ENCODE data around the gene COLEC11. TPM values are rescaled to one million over a fixed set of nuclear protein-coding genes. Genes with fewer than 3 reads are reported as not detected.
"Not testable (repeated sequence)": the region's sequence is repeated elsewhere in the genome, so short reads cannot be mapped to it uniquely, and the experiment has no call there.

Gene COLEC11
- total RNA-seq, 2 experiments from 2014 or later, result 0.35 TPM; not detected in 1

DNA sequence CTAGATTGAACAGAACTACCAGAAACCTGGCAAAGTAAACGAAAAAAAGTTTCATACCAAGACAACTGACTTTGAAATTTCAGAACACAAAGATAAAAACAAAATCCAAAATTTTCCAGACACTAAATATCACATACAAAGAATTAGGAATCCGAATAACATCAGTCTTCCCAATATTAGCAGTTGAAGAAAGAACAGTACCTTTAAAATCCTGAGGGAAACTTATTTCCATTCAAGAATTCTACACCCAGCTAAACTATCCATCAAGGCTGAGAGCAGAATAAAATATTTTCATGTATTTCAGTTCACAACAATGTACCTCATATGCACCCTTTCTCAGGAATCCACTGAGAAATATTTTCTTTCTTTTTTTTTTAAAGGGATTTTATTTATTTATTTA, 19.8 kb downstream of the COLEC11 start:
- POLR2A ChIA-PET; H3K4me3 Mint-ChIP-seq; H3K27me3 Mint-ChIP-seq; H3K36me3 Mint-ChIP-seq (ENCODE audit: low read depth); H3K4me1 Mint-ChIP-seq; DNase-seq; H3K27ac Mint-ChIP-seq: not testable (repeated sequence)
- peaks cover 11% of the 10 kb centered on the region for H3K9me3 Mint-ChIP-seq
- CTCF ChIA-PET, result interaction anchor here (0.6 kb wide), 1 partner anchor 10 kb away, joined by 4 read pairs; no protein-coding TSS in a partner anchor

DNA sequence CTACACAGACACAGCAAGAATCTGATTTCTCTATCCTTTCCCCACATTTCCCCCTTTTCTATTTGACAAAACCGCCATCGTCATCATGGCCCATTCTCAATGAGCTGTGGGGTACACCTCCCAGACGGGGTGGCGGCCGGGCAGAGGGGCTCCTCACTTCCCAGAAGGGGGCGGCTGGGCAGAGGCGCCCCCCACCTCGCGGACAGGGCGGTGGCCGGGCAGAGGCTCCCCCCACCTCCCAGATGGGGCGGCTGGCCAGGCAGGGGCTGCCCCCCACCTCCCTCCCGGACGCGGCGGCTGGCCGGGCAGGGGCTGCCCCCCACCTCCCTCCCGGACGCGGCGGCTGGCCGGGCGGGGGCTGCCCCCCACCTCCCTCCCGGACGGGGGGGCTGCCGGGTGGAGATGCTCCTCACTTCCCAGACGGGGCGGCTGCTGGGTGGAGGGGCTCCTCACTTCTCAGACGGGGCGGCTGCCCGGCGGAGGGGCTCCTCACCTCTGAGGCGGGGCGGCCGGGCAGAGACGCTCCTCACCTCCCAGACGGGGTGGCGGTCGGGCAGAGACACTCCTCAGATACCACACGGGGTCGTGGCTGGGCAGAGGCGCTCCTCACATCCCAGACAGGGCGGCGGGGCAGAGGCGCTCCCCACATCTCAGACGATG, 20.8 kb downstream of the COLEC11 start:
- DNase-seq; H3K4me1 Mint-ChIP-seq; CTCF ChIA-PET; H3K27me3 Mint-ChIP-seq; H3K27ac Mint-ChIP-seq; H3K36me3 Mint-ChIP-seq (ENCODE audit: low read depth); H3K4me3 Mint-ChIP-seq; POLR2A ChIA-PET: not testable (repeated sequence)
- H3K9me3 Mint-ChIP-seq, result peaks cover 11% of the 10 kb centered on the region

DNA sequence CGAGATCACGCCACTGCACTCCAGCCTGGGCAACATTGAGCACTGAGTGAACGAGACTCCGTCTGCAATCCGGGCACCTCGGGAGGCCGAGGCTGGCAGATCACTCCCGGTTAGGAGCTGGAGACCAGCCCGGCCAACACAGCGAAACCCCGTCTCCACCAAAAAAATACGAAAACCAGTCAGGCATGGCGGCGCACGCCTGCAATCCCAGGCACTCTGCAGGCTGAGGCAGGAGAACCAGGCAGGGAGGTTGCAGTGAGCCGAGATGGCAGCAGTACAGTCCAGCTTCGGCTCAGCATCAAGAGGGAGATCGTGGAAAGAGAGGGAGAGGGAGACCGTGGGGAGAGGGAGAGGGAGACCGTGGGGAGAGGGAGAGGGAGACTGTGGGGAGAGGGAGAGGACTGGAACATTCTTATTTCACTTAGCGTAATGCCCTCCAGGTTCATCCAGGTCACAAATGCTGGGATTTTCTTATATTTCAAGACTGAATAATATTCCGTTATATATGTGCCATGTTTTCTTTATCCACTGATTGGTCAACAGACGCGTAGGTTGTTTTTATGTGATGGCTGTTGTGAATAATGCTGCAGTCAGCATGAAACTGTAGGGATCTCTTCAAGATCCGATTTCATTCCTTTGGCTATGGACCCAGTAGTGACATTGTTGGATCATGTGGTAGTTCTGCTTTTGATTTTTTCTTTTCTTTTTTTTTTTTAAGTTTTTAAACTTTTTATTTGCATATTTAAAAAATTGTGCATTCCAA, 21.7 kb downstream of the COLEC11 start:
- H3K27me3 Mint-ChIP-seq; H3K27ac Mint-ChIP-seq; POLR2A ChIA-PET; H3K4me1 Mint-ChIP-seq; H3K4me3 Mint-ChIP-seq; CTCF ChIA-PET; H3K36me3 Mint-ChIP-seq (ENCODE audit: low read depth); DNase-seq: not testable (repeated sequence)
- H3K9me3 Mint-ChIP-seq, result peaks cover 11% of the 10 kb centered on the region

DNA sequence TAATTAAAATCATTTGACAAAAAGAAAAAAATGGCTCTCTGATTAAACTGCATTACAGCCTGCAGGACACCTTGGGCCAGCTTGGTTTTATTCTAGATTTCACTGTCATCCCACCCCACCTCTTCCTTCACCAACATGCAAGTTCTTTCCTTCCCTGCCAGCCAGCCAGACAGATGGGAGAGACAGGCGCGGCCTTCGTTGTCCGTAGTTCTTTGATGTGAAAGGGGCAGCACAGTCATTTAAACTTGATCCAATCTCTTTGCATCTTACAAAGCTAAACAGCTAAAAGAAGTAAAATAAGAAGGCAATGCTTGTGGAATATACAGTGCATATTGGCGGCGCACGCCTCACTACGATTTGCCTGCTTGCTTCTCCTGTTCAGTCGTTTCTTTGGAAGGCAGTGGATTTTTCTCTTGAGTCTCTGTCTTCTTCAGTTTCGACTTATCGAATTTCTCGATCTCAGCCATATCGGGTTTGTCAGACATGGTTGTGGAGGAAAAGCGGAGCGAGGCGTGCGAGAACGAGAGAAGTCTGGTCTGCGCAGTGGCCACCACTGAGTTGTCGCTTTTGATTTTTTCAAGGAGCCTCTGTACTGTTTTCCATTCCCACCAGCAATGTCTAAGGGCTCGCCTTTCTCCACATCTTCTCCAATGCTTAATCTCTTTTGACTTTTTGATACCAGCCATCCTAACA, 22.4 kb downstream of the COLEC11 start:
- H3K27ac Mint-ChIP-seq, result no peak overlapping the region
- H3K4me1 Mint-ChIP-seq, result no peaks in the 10 kb centered on the region
- peaks cover 11% of the 10 kb centered on the region for H3K9me3 Mint-ChIP-seq
- no peak for DNase-seq
- POLR2A ChIA-PET, result no interaction called here
- CTCF ChIA-PET, result no interaction called here
- H3K36me3 Mint-ChIP-seq (ENCODE audit: low read depth), result peaks cover 1% of the 10 kb centered on the region
- H3K4me3 Mint-ChIP-seq, result no peak overlapping the region
- peaks cover 4% of the 10 kb centered on the region for H3K27me3 Mint-ChIP-seq

DNA sequence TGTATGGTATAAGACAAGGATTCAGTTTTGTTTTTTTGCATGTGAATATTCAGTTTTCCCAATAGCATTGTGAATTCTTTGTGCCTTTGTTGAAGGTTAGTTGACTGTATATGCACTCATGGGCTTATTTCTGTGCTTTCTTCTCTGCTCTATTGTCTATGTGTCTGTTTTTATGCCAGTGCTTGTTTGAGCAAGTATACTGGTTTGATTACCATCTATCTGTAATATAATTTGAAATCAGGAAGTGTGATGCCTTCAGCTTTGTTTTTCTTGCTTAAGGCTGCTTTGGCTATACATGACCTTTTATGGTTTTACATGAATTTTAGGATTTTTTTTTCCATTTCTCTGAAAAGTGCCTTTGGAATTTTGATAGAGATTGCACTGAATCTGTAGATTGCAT, 23.5 kb downstream of the COLEC11 start:
- Mint-ChIP-seq H3K27ac (no peak overlapping the region), H3K4me1 (no peaks in the 10 kb centered on the region), H3K27me3 (peaks cover 6% of the 10 kb centered on the region), H3K4me3 (no peak overlapping the region), H3K36me3 (ENCODE audit: low read depth) (peaks cover 1% of the 10 kb centered on the region), H3K9me3 (peaks cover 11% of the 10 kb centered on the region)
- CTCF ChIA-PET, result no interaction called here
- DNase-seq, result no peak
- POLR2A ChIA-PET, result no interaction called here

DNA sequence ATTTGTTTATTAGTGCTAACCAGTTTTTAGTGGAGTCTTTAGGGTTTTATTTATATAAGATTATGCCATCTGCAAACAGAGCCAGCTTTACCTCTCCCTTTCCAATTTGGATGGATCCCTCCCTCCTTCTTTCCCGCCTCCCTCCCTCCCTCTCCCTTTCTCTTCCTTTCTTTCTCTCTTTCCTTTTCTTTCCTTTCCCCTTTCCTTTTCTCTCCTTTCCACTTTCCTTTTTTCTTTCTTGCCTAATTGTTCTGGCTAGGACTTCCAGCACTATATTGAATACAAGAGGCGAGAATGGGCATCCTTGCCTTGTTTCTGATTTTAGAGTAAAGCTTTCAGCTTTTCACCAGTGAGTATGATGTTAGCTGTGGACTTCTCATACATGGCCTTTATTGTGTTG, 24.1 kb downstream of the COLEC11 start:
- CTCF ChIA-PET, result no interaction called here
- Mint-ChIP-seq H3K27ac (no peak overlapping the region), H3K4me1 (no peaks in the 10 kb centered on the region), H3K4me3 (no peak overlapping the region), H3K36me3 (ENCODE audit: low read depth) (peaks cover 1% of the 10 kb centered on the region), H3K27me3 (peaks cover 6% of the 10 kb centered on the region), H3K9me3 (peaks cover 9% of the 10 kb centered on the region)
- DNase-seq, result no peak
- POLR2A ChIA-PET, result no interaction called here

DNA sequence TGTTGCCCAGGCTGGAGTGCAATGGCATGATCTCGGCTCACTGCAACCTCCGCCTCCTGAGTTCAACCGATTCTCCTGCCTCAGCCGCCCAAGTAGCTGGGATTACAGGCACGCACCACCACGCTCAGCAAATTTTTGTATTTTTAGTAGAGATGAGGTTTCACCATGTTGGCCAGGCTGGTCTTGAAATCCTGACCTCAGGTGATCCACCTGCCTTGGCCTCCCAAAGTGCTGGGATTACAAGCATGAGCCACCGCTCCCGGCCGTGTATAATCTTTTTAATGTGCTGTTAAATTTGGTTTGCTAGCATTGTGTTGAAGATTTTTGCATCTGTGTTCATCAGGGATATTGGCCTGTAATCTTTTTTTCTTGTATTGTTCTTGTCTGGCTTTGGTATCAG, 24.7 kb downstream of the COLEC11 start:
- H3K4me3 Mint-ChIP-seq; H3K36me3 Mint-ChIP-seq (ENCODE audit: low read depth); H3K27me3 Mint-ChIP-seq; DNase-seq; H3K27ac Mint-ChIP-seq; H3K9me3 Mint-ChIP-seq; POLR2A ChIA-PET; H3K4me1 Mint-ChIP-seq: not testable (repeated sequence)
- CTCF ChIA-PET, result interaction anchor here (1.1 kb wide), 1 partner anchor 14 kb away, joined by 3 read pairs; no protein-coding TSS in a partner anchor

DNA sequence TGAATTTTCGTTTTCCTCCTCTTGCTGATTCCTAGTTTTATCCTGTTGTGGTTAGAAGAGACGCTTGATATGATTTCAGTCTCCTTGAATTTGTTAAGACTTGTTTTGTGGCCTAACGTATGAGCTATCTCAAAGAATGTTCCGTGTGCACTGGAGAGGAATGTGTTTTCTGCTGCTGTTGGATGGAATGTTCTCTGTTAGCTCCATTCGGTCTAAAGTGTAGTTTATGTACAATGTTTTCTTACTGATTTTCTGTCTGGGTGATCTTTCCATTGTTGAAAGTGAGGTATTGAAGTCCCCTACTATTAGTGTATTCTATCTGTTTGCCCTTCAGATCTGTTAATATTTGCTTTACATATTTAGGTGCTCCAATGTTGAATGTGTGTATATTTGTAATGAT, 25.9 kb downstream of the COLEC11 start:
- Mint-ChIP-seq H3K9me3 (peaks cover 4% of the 10 kb centered on the region), H3K27me3 (peaks cover 6% of the 10 kb centered on the region), H3K36me3 (ENCODE audit: low read depth) (no peaks in the 10 kb centered on the region), H3K27ac (no peak overlapping the region), H3K4me1 (no peaks in the 10 kb centered on the region), H3K4me3 (no peak overlapping the region)
- ChIA-PET CTCF (no interaction called here), POLR2A (no interaction called here)
- no peak for DNase-seq

DNA sequence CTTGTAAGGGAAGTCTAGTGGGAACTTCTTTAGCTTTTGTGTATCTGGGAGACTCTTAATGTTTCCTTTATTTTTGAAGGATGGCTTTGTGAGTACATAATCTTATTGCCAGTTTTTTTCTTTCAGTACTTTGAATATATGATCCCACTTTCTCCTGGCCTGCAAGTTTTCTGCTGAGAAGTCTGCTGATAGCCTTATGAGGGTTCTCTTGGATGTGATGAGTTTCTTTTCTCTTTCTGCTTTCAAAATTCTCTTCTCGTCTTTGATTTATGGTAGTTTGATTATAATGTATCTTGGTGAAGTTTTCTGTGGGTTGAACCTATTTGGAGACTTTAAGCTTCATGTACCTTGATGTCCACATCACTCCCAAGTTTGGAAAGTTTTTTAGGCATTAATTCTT, 28.1 kb downstream of the COLEC11 start:
- Mint-ChIP-seq H3K4me3 (no peak overlapping the region), H3K36me3 (ENCODE audit: low read depth) (no peaks in the 10 kb centered on the region), H3K4me1 (no peaks in the 10 kb centered on the region), H3K27ac (no peak overlapping the region), H3K27me3 (peaks cover 6% of the 10 kb centered on the region), H3K9me3 (no peaks in the 10 kb centered on the region)
- ChIA-PET POLR2A (no interaction called here), CTCF (no interaction called here)
- DNase-seq, result no peak

DNA sequence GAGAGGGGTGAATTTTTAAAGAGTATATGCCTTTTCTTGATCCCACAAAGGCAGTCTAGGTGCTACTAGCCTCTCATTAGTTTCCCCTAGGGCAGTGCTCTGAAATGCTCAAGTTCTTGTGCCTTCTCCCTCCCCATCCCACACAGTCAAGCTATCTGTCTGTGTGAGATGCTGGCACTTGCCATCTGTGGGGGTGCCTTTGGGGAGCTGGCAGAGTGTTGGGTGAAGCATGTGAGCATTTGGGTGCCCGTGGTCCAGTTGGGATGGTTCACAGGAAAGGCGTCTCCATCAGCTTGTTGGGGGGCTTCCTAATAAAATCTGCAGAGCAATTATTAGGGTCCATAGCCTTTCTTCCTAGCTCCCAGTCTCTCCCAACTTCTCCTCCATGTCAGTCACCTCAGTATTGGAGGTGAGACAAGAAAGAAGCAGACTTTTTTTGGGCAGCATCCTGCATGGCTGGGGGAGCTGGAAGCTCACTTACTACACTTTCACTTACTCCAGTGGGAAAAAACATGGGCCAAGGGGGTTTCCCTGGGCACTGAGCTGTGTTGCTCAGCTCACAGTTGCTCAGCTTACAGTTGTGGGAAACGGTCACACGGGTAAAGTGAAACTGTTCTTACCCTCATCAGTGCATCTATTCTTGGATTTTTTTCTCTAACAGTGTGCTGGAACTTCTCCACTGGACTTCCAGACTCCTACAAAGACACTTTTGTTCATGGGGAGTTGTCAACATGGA, 29.3 kb downstream of the COLEC11 start:
- Mint-ChIP-seq H3K36me3 (ENCODE audit: low read depth) (no peaks in the 10 kb centered on the region), H3K9me3 (no peaks in the 10 kb centered on the region), H3K4me3 (no peak overlapping the region), H3K4me1 (no peaks in the 10 kb centered on the region), H3K27me3 (peaks cover 6% of the 10 kb centered on the region), H3K27ac (no peak overlapping the region)
- ChIA-PET CTCF (no interaction called here), POLR2A (no interaction called here)
- no peak for DNase-seq

DNA sequence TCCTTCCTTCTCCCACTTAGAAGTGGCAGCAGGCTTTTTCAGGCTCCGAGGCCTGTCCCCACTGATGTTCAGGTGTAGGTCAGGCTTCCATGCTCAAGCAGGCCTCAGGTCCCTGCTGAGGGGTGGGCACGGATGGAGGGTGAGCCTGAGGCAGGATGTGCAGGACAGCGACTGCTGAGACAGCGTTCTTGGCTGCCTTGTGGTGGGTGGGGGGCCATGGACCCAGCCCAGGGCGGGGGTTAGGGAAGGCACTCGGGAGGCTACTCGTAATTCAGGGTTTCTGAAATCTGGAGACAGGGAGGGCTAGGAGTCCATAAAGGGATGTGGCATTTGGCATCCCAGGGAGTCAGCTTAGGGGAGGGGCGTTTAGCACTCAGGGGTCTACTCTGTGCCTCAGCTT, 30.3 kb downstream of the COLEC11 start:
- Mint-ChIP-seq H3K4me3 (no peak overlapping the region), H3K27me3 (peaks cover 6% of the 10 kb centered on the region), H3K4me1 (no peaks in the 10 kb centered on the region), H3K36me3 (ENCODE audit: low read depth) (no peaks in the 10 kb centered on the region), H3K27ac (no peak overlapping the region), H3K9me3 (no peaks in the 10 kb centered on the region)
- ChIA-PET CTCF (interaction anchor here (0.6 kb wide), 1 partner anchor 11 kb away, joined by 4 read pairs; no protein-coding TSS in a partner anchor), POLR2A (no interaction called here)
- no peak for DNase-seq

DNA sequence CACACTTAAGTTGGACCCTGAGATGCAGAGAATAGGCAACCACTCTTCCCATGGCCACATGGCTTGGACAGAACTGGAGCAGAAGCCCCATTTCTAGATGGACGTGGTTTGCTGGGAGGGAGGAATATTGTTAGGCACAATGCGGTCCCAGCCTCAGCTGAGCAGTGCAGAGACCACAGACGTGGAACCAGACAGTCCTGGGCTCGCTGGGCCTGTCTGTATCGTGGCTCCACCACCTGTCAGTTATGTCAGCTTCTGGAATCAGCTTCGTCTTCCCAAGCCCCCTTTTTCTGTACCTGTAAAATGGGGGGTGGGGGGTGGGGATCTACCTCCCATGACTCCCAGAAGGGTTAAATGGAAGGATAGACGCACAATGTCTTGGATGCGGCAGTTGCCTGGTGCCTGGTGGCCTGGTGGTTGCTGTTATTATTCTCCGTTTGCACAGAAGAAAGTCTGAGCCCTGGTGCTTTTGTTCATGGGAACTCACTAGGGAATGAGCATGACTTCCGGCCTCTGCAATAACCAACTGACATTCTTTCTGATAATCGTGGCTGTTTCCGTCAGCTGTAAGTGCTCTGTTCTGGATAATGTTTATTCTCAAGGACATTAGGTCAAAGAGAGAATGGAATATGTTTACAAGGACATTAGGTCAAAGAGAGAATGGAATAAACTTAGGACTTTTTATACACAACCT, 31.4 kb downstream of the COLEC11 start:
- Mint-ChIP-seq H3K27me3 (peaks cover 2% of the 10 kb centered on the region), H3K27ac (no peak overlapping the region), H3K36me3 (ENCODE audit: low read depth) (no peaks in the 10 kb centered on the region), H3K4me3 (no peak overlapping the region), H3K9me3 (no peaks in the 10 kb centered on the region), H3K4me1 (no peaks in the 10 kb centered on the region)
- no peak for DNase-seq
- ChIA-PET CTCF (no interaction called here), POLR2A (no interaction called here)
